ENCODE data around the gene TYW1. TPM values are rescaled to one million over a fixed set of nuclear protein-coding genes. Genes with fewer than 3 reads are reported as not detected.
"Not testable (repeated sequence)": the region's sequence is repeated elsewhere in the genome, so short reads cannot be mapped to it uniquely, and the experiment has no call there.

Gene TYW1
- total RNA-seq, 1 donor from 2014 or later = 22.4 TPM

DNA sequence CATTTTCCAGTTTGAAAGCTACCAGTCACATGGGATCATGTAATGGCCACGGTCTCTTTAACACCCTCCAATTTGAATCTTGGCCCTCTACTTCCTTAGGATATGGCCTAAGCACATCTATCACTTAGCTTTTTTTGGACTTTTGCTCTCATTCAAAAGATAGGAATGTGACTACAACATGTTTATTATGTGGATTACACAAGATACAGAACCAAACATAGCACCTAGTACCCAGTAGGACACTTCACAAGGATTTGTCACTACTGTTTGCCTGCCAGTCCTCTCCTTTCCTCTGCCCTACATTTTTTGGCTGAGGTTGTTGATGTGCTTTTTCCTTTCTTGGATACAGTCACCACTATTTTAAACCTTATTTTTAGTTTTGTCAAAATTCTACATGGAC, 233.4 kb downstream of the TYW1 start:
- H3K27ac Mint-ChIP-seq; H3K4me1 Mint-ChIP-seq (ENCODE audit: low read depth); H3K27me3 Mint-ChIP-seq (ENCODE audit: insufficient read depth); H3K36me3 Mint-ChIP-seq (ENCODE audit: low read depth); H3K4me3 Mint-ChIP-seq; intact Hi-C loops (cut with micrococcal nuclease); H3K9me3 Mint-ChIP-seq; DNase-seq (ENCODE audit: low spot score): not testable (repeated sequence)

DNA sequence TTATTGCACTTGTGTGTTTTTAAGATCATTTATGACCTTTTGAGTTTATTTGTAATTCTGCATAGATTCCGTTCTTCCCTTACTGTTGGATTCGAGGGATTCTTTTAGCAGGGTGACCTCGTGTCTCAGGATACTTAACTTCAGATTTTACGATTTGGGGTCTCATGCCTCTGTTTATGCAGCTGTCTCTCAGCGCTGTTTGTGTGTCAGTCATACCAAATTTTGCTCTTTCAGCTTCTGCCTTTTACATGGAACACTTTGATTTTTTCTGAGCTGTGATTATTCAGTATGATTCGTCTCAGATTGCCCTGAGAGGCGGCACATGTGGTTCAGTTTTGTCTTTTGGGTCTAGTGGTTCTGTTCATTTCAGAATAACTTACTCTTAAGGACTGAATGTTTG, 236.9 kb downstream of the TYW1 start:
- H3K4me1 Mint-ChIP-seq (ENCODE audit: low read depth); H3K4me3 Mint-ChIP-seq; DNase-seq (ENCODE audit: low spot score); H3K27ac Mint-ChIP-seq; H3K9me3 Mint-ChIP-seq; intact Hi-C loops (cut with micrococcal nuclease); H3K36me3 Mint-ChIP-seq (ENCODE audit: low read depth); H3K27me3 Mint-ChIP-seq (ENCODE audit: insufficient read depth): not testable (repeated sequence)

DNA sequence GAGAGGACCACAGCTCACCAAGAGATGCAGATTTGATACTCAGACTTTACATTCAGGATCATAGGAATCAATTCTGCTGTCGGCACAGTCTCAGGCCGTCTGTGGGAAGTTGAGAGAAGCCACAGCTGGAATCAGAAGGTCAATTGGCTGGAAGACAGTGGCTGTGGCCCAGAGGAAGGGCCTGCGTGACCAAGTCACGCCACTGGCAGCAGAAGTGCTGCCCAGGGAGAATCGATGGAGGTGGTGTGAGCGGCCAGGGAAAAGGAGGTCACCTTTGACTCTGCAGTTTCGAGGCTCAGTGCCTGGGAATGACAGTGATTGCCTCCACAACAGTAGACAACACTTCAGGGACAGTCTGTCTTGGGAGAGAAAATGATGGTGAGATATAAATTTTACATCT, 239.6 kb downstream of the TYW1 start:
- H3K9me3 Mint-ChIP-seq; H3K27me3 Mint-ChIP-seq (ENCODE audit: insufficient read depth); H3K4me3 Mint-ChIP-seq; intact Hi-C loops (cut with micrococcal nuclease); DNase-seq (ENCODE audit: low spot score); H3K36me3 Mint-ChIP-seq (ENCODE audit: low read depth); H3K27ac Mint-ChIP-seq; H3K4me1 Mint-ChIP-seq (ENCODE audit: low read depth): not testable (repeated sequence)

DNA sequence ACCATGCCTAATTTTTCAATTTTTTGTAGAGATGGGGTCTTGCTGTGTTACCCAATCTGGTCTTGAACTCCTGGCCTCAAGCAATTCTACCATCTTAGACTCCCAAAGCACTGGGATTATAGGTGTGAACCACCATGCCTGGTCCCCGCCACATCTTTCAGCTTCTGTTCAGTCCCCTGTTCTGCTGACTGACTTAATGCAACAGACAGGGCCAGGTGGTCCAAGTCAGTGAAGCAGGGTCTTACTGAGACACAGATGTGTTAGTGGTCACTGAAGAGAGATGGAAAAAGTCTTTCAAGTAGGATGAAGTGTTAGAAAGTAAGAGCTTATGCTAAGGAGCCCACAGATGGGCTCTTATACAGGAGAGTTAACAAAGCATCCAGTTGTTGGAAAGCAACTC, 246.2 kb downstream of the TYW1 start:
- not testable (repeated sequence) for H3K9me3 Mint-ChIP-seq

DNA sequence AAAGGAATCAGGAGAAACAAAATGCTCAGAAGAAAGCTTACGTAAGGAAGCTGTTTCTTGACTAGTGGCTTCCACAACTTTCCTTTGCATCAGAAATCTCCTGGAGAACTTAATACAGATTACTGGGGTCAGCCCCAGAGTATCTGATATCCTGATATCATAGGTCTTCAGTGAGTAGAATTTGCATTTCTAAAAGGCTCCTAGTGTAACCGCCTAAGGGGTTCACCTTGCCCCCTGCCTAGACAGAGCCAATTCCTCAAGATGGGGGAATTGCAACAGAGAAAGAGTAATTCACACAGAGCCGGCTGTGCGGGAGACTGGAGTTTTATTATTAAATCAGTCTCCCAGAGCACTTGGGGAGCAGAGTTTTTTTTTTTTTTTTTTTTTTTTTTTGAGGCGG, 251.7 kb downstream of the TYW1 start:
- H3K27me3 Mint-ChIP-seq (ENCODE audit: insufficient read depth); H3K4me1 Mint-ChIP-seq (ENCODE audit: low read depth); DNase-seq (ENCODE audit: low spot score); H3K27ac Mint-ChIP-seq; H3K4me3 Mint-ChIP-seq; intact Hi-C loops (cut with micrococcal nuclease); H3K36me3 Mint-ChIP-seq (ENCODE audit: low read depth): not testable (repeated sequence)
- H3K9me3 Mint-ChIP-seq = peaks cover 17% of the 10 kb centered on the region

More for the DNA sequence above, 246.2 kb downstream of the TYW1 start:
- DNase-seq (ENCODE audit: low spot score); H3K27ac Mint-ChIP-seq; H3K27me3 Mint-ChIP-seq (ENCODE audit: insufficient read depth); H3K4me1 Mint-ChIP-seq (ENCODE audit: low read depth); intact Hi-C loops (cut with micrococcal nuclease); H3K36me3 Mint-ChIP-seq (ENCODE audit: low read depth); H3K4me3 Mint-ChIP-seq: not testable (repeated sequence)

DNA sequence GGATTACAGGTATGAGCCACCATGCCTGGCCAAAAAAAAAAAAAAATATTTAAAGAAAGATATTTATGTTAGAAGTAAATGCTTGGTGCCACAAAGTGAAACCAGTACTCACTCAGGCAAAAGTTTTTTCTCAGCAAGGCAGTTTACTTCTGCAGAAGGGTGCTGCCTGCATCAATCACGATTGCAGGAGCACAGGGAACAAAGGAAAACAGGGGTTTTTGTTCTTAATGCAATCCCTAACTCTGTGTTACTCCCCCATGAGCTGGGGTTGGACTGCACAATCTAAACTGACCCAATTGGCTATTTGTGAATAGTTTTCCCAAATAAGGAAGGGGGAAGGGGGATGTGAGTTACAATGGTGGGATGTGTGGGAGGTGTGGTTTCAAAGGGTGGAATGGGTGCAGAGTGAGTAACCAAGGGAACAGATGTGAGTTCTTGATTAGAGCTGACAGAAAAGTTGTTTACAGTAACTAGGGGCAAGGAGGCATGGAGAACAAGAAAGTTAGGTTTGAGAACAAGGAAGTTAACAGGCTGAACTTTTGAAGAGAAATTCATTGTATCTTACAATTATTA, 255.4 kb downstream of the TYW1 start:
- no peak overlapping the region for H3K27ac Mint-ChIP-seq
- peaks cover 5% of the 10 kb centered on the region for H3K36me3 Mint-ChIP-seq (ENCODE audit: low read depth)

GRCh38 chr7:67255076-67255475, 258.4 kb downstream of the TYW1 start:
- H3K4me1 Mint-ChIP-seq (ENCODE audit: low read depth); H3K27me3 Mint-ChIP-seq (ENCODE audit: insufficient read depth); DNase-seq (ENCODE audit: low spot score); intact Hi-C loops (cut with micrococcal nuclease); H3K4me3 Mint-ChIP-seq; H3K36me3 Mint-ChIP-seq (ENCODE audit: low read depth); H3K27ac Mint-ChIP-seq: not testable (repeated sequence)
- H3K9me3 Mint-ChIP-seq = peaks cover 15% of the 10 kb centered on the region

More for the DNA sequence above, 255.4 kb downstream of the TYW1 start:
- no peaks in the 10 kb centered on the region for H3K4me1 Mint-ChIP-seq (ENCODE audit: low read depth)
- H3K27me3 Mint-ChIP-seq (ENCODE audit: insufficient read depth) = no peaks in the 10 kb centered on the region
- intact Hi-C loops (cut with micrococcal nuclease) = no loop called here
- H3K9me3 Mint-ChIP-seq = peaks cover 19% of the 10 kb centered on the region
- no peak for DNase-seq (ENCODE audit: low spot score)
- no peak overlapping the region for H3K4me3 Mint-ChIP-seq

DNA sequence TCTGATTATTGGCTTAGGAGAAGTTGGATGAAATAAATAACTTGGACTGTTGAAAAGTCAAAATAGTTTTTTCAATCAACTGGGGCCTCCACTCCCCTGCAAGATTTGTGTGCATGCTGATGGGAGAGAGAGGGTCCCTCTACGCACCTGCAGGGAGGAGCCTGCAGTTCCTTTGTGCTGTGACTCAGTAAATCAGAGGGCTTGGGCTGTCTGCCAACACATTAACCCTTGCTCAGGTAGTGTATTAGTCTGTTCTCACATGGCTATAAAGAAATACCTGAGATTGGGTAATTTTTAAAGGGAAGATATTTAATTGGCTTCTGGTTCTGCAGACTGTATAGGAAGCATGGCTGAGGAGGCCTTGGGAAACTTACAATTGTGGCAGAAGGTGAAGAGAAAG, 261.1 kb downstream of the TYW1 start:
- DNase-seq (ENCODE audit: low spot score); H3K36me3 Mint-ChIP-seq (ENCODE audit: low read depth); H3K4me3 Mint-ChIP-seq; H3K27me3 Mint-ChIP-seq (ENCODE audit: insufficient read depth); intact Hi-C loops (cut with micrococcal nuclease); H3K4me1 Mint-ChIP-seq (ENCODE audit: low read depth); H3K27ac Mint-ChIP-seq: not testable (repeated sequence)
- peaks cover 10% of the 10 kb centered on the region for H3K9me3 Mint-ChIP-seq

DNA sequence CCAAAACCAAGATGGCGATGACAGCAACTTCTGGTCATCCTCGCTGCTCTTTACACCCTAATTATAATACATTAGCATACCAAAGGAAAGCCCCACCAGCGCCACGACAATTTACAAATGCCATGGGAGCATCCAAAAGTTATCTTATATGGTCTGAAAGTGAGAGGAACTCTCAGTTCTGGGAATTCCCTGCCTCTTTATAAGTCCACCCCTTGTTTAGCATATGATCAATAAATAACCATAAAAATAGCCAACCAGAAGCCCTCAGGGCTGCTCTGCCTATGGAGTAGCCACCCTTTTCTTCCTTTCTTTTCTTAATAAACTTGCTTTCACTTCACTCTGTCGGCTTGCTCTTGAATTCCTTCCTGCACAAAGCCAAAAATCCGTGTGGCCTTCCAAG, 262.7 kb downstream of the TYW1 start:
- H3K4me3 Mint-ChIP-seq; H3K4me1 Mint-ChIP-seq (ENCODE audit: low read depth); H3K27me3 Mint-ChIP-seq (ENCODE audit: insufficient read depth); H3K9me3 Mint-ChIP-seq; H3K27ac Mint-ChIP-seq; intact Hi-C loops (cut with micrococcal nuclease); DNase-seq (ENCODE audit: low spot score); H3K36me3 Mint-ChIP-seq (ENCODE audit: low read depth): not testable (repeated sequence)

DNA sequence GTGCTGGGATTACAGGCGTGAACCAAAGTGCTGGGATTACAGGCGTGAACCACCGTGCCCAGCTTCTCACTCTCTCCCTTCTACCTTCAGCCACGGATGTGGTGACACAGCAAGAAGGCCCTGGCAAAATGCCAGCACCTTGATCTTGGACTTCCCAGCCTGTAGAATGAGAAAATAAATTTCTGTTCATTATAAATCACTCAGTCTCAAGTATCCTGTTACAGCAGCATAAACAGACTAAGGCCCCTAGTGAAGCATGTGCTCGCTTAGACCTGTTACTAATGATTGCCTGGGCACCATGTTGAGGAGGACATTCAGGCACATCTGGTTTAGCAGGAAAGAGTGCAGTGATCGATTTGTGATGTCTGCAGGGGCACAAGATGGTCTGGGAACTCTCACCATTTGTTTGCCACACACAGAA, 263.5 kb downstream of the TYW1 start:
- H3K36me3 Mint-ChIP-seq (ENCODE audit: low read depth); H3K27ac Mint-ChIP-seq; H3K4me3 Mint-ChIP-seq; H3K9me3 Mint-ChIP-seq; H3K27me3 Mint-ChIP-seq (ENCODE audit: insufficient read depth); intact Hi-C loops (cut with micrococcal nuclease); DNase-seq (ENCODE audit: low spot score); H3K4me1 Mint-ChIP-seq (ENCODE audit: low read depth): not testable (repeated sequence)

- H3K27ac Mint-ChIP-seq; DNase-seq (ENCODE audit: low spot score); H3K36me3 Mint-ChIP-seq (ENCODE audit: low read depth); H3K4me3 Mint-ChIP-seq; H3K27me3 Mint-ChIP-seq (ENCODE audit: insufficient read depth); intact Hi-C loops (cut with micrococcal nuclease); H3K4me1 Mint-ChIP-seq (ENCODE audit: low read depth); H3K9me3 Mint-ChIP-seq: not testable (repeated sequence)
These were observed 267.4 kb downstream of the TYW1 start for GRCh38 chr7:67264000-67264399.

DNA sequence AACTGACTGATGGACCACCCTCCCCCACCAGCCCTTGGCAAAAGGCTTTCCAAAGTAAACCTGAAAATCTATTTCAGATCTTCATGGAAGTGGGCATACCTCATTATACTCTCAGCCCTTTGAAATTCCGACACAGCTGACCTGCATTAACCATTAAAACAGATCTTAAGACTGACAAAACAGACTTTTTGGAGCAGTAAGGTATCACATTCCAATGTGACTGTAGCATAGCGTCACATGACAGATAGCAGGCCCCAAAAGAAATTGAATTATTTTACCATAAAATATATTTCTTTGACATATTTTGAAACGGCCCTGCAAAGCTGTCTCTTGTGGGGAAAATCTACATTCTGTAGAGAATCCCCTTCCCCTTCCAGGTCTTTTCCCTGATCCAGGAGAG, 269.4 kb downstream of the TYW1 start:
- intact Hi-C loops (cut with micrococcal nuclease); H3K9me3 Mint-ChIP-seq; DNase-seq (ENCODE audit: low spot score); H3K4me1 Mint-ChIP-seq (ENCODE audit: low read depth); H3K36me3 Mint-ChIP-seq (ENCODE audit: low read depth); H3K27ac Mint-ChIP-seq; H3K27me3 Mint-ChIP-seq (ENCODE audit: insufficient read depth); H3K4me3 Mint-ChIP-seq: not testable (repeated sequence)

DNA sequence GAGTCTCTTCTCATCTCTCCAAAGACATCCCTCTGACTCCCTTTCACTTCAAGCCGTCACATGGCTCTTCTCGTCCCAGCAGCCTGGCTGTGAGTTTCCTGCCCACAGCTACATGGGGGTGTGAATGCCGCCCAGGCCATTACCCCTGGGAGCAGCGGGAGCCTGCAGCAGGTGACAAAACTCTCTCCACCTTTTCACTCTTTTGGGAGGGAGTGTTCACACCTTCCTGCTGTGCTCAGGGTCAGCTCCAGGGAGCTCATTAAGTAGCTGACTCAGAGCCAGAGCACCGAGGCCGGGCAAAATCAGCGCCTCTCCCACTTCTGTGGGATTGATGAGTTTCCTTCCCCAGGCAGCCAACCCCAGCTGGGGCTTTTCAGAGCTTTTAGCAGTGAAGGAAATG, 271.3 kb downstream of the TYW1 start:
- H3K9me3 Mint-ChIP-seq = no peaks in the 10 kb centered on the region
- DNase-seq (ENCODE audit: low spot score) = no peak

DNA sequence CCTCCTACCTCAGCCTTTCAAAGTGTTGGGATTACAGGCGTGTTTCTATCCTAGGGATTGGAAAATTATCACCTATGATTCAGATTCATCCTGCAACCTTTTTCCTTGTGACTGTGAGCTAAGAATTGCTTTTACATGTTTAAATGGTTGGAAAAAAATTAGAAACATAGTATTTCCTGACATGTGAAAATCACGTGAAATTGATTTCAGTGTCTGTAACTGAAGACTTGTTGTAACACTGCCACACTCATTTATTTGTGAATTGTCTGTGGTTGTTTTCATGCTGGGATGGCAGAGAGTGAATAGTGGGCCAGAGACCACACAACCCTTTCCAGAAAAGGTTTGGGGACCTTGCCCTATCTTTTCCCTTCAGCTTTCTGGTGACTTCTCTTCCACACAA, 273.3 kb downstream of the TYW1 start:
- H3K9me3 Mint-ChIP-seq; intact Hi-C loops (cut with micrococcal nuclease); H3K36me3 Mint-ChIP-seq (ENCODE audit: low read depth); H3K27me3 Mint-ChIP-seq (ENCODE audit: insufficient read depth); H3K4me3 Mint-ChIP-seq; H3K27ac Mint-ChIP-seq; H3K4me1 Mint-ChIP-seq (ENCODE audit: low read depth); DNase-seq (ENCODE audit: low spot score): not testable (repeated sequence)

More for the DNA sequence above, 271.3 kb downstream of the TYW1 start:
- Mint-ChIP-seq H3K4me1 (ENCODE audit: low read depth) (no peaks in the 10 kb centered on the region), H3K27me3 (ENCODE audit: insufficient read depth) (no peaks in the 10 kb centered on the region), H3K27ac (no peak overlapping the region), H3K4me3 (no peak overlapping the region), H3K36me3 (ENCODE audit: low read depth) (peaks cover 5% of the 10 kb centered on the region)
- intact Hi-C loops (cut with micrococcal nuclease) = no loop called here
